CD4-positive, alpha-beta T cell treated with Interferon alpha-2 for 1 hour (primary cell): Measurements from ENCODE around the gene SLC37A1.
A peak's percentile ranks its signal among the peaks of the same experiment; 100 is the strongest.

Experiments
- DNase-seq, 2 donors: peaks; one replicate each; pipeline ENCODE4 v3.0.0-alpha.2; 2020 to 2022

Gene SLC37A1

DNA sequence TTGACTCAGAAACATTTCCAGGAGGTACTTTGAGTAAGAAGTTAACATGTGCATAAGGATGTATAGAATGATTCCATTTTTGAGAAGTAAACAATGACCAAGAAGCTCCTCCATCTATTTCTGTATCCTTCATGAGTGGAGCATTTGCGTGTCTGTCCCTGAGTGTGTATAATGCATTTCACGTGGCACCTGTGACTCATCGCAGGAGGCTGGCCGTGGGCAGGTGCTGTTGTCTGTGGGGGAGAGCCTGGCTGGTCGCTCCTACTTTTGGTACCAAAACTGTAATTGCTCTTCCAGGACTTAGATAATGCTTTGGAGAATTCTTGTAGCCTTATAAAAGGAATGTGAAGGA lies 16.5 kb downstream of the SLC37A1 start:
- DNase-seq: no peak

DNA sequence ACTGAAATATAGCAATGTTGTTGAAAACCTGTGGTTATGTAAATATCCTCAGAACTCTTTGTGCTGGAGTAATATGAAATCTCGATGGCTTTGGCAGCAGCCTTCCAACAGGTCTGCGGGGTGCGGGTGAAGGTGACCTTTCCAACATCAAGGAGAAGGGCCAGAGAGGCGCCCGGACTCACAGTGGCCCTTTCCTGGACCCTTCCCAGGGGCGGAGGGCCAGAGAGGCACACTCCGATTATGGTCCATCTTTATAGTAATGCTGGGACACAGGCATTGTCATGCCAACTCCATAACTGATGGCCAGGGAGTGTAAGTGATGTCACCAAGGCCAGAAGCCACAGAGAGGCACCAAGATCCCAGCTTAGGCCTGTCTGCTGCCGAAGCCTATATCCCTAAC lies 18.1 kb downstream of the SLC37A1 start:
- DNase-seq: no peak

DNA sequence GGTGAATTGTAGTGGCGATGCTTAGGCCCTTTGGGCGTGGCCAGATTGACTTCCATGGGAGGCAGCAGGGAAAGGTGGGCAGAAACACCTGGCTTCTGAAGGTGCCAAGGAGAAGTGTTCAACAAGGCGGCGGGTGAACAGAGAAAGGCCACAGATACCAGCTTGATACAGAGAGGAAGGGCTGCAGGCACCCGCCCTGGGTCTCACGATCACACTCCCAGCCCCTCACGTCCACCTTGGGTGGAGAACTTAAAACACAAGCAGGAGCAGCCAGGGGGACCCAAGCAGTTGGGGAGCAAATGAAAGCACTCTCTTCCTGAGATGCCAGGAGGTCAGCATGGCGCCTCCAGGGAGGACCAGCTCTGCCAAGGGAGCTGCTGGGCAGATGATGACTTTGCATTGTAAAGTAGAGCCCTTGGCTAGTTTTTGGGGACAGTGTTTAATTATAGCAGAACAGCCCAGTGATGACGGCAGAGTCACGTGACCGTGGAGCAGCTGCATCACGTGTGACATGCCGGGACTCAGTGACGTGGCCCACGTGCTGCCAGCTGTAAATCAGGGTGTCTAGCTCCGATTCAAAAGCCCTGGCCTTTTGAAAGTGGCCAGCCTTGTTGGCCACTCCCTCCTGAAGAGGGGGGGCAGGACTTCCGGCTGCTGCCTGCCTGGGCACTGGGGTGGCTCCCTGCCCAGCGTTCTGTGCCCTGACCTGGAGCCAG lies 19.0 kb downstream of the SLC37A1 start:
- peak in 1 of 2 donors; percentile 72 for DNase-seq

DNA sequence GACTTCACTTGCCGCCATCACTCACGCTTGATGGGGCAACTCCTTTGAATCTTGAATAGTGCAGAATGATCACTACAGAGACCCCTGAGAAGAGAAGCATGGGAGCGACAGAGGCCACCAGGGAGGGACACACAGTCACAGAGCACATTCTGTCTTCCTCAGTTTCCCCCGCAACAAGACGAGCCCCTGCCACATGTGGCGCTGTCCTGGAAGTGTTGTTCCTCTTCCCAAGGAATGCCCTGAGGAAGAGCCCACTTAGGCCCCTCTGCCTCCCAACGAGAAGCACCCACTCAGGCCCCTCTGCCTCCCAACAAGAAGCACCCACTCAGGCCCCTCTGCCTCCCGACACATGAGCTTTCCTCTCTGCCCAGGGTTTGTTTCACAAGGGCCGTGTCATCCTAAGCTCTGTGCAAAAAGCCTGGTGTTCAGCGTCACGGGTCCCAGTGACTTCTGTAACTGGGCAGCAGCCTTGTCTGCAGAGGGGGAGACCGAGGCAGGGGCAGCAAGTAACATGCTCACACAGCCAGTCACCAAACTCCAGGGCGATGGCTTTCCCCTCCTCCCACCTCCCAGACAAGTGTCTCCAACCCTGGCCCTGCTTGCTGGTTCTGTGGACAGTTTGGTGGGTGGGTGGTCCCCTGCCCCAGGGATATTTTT lies 19.8 kb downstream of the SLC37A1 start:
- no peak for DNase-seq

DNA sequence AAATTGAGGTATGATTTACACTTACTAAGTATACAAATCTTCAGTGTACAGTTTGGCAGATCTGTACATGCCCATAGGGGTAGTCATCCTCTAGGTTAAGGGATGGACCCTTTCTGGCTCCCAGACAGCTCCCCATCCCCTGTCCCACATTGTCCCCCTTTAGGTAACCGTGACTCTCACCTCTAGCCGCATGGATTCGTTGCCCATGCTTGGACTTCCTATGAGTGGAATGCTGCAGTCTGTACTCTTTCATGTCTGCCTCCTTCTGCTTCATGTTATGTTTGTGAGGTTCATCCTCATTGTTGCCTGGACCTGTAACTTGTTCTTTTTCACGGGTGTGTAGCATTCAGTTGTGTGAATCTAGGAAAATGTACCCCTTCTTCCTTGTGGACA lies 20.3 kb downstream of the SLC37A1 start:
- DNase-seq: no peak

DNA sequence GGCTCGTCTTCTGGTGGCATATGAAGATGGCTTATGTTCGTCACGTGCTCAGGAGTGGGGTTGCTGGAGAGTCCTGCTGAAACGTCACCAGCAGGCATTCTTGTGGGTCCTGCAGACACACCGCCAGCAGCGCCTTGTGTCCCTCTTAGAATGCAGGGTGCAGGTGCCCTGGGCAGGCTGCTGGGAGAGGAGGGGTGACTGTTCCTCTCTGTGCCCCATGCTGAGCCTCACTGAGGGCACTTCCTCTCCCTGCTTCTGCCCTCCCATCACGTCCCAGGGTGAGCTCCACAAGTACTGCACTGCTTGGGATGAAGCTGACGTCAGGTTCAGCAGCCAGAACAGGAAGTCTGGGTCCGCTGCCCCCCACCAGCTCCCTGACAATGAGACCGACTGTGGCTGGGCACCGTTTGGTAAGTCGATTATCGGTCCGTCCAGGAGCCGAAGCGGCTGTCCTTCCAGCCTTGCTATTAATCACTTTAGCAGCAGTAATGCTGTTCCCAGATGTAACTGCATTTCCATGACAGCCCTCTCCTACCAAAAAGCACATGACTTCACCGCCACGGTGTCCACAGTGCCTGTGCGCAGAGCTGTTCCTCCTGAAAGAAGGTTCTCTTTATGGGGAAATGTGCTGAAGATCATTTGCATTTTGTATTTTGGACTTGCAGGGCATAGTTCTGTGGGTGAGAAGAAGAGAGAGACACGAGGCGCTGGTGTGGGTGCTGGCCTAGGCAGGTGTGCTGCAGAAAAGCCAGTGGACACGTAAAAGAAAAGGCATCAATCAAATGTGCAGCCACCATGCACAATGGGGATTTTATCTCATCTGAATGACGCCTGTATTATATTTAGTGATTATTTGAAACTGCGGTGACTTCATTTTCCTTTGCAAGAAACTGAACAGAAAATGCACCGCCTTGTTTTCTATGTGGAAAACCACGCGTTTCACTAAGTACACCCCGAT lies 21.0 kb downstream of the SLC37A1 start:
- peak; percentile 19 to 36 for DNase-seq

DNA sequence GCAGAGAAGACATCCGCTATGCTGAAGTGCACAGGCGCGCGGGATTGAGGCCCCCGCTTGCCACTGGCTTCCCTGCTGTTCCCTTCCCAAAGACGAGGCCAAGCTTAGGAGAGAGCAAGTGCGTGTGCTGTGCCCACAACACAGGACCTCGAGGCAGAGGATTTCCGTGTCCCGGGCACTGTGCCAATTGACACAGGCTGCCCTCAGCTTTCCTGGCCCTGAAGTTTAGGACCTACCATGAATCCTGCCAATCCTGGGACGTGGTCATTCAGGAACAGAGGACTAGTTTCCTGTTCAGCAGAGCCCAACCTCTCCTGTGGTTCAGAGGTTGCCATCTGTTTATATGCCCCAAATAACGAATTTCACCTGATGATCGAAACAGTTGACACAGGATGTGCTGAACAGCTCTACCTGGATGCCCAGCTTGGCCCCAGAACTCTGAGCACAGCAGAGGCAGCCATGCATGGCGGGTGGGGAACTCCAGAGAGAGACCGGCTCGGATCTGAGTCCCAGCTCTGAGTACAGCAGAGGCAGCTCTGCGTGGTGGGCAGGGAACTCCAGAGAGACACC lies 22.0 kb downstream of the SLC37A1 start:
- DNase-seq: peak in 1 of 2 donors; percentile 49

DNA sequence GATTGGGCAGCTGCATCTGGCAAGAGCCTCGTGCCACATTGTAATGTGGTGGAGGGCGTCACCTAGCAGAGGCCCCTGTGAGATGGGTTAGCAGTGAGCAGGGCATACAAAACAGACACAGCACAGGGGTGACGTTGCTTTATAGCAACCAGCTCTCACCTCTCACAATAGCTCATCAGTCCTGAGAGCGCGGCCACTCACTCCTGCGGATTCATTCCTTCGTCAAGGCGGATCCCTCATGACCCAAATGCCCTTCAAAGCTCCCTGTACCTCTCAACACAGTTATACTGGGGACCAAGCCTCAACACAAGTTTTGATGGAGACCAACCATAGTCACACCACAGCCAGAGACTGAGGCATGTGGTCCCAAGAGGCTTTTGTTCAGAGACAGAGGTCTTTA lies 22.9 kb downstream of the SLC37A1 start:
- no peak for DNase-seq

DNA sequence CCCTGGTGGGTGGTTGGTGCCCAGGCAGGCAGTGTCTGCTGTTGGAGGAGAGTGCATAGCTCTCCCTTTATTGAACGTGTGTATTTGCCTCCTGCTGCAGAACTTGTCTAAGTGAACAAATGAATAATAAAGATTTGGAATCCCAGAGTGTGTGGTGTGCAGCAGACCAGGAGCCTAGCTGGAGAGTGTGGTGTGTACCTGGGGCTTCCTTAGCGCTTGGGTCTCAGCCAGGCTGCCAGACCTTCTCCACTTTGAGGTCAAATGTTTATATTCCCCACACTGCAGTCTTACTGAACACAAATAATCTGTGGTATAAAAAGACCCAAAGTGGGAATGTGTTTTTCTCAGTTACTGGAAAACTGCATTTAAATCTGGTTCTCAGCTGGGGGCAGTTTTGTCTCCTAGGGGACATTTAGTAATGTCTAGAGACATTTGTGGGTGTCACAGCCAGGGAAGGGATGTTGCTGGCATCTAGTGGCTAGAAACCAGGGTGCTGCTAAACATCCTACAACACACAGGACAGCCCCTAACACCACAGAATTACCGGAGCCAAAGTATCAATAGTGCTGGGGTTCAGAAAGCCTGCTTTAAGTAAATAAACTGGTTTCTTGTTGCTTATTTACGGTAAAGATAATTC lies 23.6 kb downstream of the SLC37A1 start:
- peak; percentile 33 to 41 for DNase-seq

DNA sequence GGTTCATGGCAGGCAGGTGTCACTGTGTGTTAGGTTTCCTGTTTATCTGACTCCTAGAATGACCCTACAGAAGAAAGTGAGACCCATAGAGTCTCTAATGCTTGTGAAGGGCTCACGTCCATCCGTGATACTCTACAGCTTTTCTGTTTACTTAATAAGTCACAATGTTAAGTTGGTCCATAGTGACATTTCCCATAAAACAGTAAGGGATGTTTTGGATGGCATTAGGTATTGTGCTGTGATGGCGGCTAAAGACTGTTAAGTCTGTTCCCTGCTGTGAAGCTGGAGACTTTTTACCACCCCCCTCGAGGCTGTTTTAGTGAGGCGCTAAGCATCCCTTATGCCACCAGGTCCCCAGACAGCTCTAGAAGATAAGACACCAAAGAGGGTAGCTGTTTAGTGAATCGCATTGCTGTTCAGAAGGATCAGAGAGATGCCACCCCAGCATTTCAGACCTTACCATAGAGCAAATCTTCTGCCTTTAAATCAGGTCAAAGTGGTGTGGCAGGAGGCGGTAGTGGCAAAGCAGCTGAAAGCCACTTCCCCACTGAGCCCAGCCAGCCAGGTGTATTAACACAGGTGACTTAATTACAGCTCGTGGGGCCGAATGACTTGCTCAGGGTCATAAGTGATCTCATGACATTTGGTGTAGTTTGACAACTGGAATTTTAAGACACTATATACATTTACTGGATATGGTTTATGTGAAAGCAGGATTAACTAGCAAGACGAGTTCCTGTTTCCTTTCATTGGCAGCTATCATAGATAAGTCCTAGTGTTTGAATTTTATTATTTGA lies 25.0 kb downstream of the SLC37A1 start:
- no peak for DNase-seq

DNA sequence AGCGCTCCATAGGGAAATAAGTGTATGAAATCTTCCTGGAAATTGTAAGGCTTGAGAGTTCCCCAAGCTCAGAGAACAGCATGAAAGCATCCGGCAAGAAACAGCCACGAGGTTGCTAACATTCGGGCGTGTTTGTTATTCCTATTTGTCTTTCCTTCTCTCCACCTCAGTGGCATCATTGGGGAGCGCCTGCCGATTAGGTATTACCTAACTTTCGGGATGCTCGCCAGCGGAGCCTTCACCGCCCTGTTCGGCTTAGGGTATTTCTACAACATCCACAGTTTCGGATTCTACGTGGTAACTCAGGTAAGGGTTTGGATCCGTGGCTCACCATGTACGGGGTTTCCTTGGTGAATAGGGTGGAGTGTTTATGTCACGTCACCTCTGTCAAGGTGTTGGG lies 25.7 kb downstream of the SLC37A1 start:
- no peak for DNase-seq

DNA sequence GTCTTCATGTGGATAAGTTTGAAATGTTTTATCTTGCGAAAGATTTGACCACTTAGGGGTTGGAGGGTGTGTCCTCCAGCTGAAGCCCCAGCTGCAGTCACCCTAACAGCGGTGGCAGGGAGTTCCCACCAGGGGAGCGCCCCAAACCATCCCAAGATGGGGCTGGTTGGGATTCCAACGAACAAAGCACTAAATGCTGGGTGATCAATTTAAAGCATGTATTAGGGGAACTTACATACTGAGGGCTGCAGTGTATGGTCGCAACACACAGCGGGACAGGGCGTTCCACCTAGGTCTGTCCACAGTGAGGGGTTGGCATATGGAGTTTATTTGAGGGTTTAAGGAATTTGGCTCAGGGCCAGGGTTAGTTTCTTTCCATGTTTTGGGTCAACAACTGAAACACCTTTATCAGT lies 26.3 kb downstream of the SLC37A1 start:
- no peak for DNase-seq

DNA sequence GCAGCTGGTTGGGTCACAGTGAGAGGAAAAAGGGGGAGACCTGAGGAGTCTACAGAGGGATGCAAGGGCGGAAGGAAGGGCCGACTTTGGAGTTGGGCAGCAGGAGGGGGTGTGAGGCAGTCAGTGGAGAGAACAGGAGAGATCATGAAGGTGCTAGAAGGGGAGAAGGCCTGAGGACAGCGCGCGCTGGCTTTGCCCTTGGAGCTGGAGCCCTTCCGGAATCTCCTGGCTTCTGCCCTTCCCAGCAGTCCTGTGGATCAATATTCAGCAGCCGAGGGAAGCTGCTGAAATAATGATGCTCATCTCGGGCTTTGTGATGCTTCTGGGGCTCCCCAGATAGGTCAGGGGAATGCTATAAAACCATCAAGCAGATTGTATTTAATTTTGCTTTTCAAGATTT lies 26.7 kb downstream of the SLC37A1 start:
- no peak for DNase-seq

DNA sequence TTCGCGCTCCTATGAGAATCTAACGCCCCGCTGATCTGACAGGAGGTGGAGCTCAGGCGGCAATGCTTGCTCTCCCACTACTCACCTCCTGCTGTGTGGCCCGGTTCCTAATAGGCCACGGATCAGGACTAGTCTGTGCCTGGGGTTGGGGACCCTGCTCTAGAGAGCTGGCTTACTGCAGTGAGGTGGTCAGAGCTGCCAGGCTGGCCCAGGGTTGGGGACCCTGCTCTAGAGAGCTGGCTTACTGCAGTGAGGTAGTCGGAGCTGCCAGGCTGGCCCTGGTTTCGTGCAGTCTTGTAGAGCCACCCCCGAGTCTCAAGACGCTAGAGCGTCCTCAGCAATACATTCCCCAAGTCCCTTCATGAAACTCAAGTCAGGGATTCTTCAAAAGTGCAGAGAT lies 27.5 kb downstream of the SLC37A1 start:
- DNase-seq: no peak

DNA sequence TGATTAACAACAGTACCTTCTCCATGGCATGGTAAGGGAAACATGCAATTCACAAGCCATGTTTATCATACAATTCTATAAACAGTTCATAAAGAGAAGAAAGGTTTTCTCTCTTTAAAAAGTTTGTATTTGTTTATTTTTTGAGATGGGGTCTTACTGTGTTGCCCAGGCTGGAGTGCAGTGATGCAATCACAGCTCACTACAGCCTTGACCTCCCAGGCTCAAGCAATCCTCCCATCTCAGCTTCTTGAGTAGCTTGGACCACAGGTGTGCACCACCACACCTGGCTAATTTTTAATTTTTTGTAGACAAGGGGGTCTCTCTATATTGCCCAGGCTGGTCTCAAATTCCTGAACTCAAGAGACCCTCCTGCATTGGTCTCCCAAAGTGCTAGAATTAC lies 28.0 kb downstream of the SLC37A1 start:
- no peak for DNase-seq

DNA sequence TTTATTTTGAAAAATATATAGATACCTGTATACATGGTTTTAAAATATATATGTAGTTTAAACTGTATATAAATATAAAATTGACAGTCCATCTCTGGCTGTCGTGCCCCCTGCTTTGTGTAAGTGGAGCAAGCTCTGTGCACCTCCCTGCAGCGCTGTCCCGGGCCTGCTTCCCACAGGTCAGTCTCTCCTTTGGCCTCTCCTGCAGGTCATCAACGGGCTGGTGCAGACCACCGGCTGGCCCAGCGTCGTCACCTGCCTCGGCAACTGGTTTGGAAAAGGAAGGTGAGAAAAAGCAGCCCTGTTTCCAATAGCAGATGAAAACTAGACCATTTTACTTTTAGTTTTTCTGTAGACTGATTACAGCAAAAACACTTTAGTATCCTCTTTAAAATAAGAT lies 28.5 kb downstream of the SLC37A1 start:
- no peak for DNase-seq

DNA sequence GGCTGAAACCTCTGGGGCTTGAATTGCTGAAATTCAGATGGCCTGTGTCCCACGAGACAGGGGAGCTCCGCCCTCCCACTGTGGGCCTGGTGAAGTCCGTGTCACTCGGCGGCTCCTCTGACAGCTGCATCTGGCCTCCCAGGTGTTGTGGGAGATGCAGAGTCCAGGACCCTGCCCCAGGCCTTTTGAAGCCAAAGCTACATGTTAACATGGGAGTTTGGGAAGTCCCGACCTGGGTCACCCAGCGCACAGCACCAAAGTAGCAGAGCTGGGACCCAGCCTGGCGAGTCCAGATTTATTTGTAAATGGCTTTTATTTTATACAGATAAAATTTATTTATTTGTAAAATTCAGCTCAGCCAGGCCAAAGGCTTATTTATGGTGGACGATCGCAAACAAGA lies 28.9 kb downstream of the SLC37A1 start:
- no peak for DNase-seq

DNA sequence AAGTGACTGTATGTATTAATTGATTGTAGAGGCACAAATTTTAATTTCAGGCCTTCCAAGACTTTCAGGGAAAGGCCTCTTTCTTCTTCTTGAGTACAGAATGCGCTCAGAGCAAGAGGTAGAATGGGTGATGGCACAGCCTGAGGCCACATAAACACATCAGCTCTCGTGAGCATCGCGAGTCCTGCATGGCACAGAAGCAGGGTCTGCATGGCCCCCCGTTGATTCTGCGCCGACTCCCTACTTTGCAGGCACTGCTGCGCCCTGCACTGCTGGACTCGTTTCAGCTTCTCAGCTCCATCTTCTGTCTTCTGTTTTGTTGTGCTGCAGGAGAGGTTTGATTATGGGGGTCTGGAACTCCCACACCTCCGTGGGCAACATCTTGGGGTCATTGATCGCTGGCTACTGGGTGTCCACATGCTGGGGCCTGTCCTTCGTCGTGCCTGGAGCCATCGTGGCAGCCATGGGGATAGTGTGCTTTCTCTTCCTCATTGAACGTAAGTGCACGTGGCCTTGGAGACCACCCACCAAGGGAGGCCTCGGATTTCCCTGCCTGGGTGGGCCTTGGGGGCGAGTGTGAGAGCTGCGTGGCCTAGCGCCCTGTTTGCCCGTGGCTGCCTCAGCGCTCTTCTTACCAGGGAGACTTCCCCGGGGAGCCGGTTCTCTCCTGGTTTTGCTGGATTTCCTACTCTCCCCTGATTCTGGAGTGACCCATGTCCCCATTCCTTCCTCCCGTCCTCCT lies 29.6 kb downstream of the SLC37A1 start:
- no peak for DNase-seq

DNA sequence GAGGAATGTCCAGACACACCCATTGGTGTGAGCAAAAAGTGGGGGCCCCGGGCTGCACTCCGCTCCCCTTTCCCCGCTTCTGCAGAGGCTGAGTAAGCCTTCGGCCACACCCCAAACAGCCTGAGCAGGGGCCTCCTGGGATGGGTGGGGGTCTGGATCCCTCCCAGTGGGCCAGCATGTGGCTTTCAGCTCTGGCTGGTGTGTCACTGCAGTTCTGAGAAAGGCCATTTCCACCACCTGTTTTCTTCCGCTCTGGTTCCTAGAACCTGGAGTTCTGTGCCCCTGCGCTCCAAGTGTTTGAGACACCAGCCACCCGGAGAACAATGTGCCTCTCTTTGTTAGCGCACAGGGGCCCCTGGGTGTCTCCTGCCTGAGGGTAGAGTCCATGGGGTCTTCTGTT lies 30.9 kb downstream of the SLC37A1 start:
- no peak for DNase-seq

DNA sequence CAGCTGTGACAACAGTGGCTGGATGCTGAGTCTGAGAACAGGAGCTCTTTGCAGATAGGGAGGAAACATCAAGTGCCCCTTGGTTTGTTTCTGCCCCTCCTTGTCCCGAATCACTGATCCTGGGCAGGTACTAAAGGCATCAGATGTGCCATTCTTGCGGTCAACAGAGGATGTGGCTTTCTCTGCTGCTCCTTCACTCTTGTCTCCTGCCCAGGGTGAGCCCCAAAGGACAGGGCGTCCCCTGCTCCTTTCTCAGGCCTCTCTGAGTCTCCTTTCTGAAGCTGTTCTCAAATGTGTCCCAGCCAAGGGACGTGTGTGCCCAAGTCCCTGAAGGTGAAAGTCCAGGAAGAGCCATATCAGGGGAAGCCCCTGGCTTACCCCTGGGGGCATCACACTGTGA lies 31.7 kb downstream of the SLC37A1 start:
- DNase-seq: no peak

DNA sequence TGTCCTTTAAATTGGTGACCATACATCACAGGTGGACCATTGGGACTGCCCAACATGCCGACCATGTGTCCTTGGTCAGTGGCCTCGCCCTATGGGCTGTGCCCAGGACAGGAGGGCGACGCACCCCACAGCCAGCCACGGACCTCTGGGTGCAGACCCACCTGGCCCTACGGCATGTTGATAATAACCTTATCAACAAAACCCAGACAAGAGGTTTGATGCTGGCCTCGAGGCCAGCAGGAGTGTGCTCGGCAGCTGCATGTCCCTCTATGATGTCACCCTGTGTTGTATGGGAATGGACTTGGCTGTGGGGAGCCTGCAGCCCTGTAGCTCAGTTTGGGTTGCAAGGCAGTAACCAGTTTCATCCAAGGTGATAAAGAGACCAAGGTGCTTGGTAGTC lies 32.1 kb downstream of the SLC37A1 start:
- DNase-seq: no peak
